Aortic smooth muscle cell (primary cell): ENCODE results near the gene HLA-A. TPM values are rescaled to one million over a fixed set of nuclear protein-coding genes. Genes with fewer than 3 reads are reported as not detected.

ENCODE experiments used
- total RNA-seq: library from RNA; depleted of rRNA; stranded (reverse); fragments of >200 nt; gene quantifications from 2 replicates; pipeline ENCODE4 v1.2.3, GENCODE V29; 2014

Gene HLA-A
- 219 and 530 TPM in 2 replicates for total RNA-seq

DNA sequence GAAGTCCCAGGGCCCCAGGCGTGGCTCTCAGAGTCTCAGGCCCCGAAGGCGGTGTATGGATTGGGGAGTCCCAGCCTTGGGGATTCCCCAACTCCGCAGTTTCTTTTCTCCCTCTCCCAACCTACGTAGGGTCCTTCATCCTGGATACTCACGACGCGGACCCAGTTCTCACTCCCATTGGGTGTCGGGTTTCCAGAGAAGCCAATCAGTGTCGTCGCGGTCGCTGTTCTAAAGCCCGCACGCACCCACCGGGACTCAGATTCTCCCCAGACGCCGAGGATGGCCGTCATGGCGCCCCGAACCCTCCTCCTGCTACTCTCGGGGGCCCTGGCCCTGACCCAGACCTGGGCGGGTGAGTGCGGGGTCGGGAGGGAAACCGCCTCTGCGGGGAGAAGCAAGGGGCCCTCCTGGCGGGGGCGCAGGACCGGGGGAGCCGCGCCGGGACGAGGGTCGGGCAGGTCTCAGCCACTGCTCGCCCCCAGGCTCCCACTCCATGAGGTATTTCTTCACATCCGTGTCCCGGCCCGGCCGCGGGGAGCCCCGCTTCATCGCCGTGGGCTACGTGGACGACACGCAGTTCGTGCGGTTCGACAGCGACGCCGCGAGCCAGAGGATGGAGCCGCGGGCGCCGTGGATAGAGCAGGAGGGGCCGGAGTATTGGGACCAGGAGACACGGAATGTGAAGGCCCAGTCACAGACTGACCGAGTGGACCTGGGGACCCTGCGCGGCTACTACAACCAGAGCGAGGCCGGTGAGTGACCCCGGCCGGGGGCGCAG, at the start of gene HLA-A:
Gene HLA-A (plus strand): TSS at position 258 of the 778 bp plus-strand sequence. CDS start 22 bp downstream, at position 280.

Other genes starting within 250 kb of the HLA-A start
- 40.4 and 41.5 TPM in 2 replicates for gene HLA-F, start 219.1 kb upstream of the HLA-A start, total RNA-seq
- gene HLA-G, start 114.7 kb upstream of the HLA-A start, total RNA-seq: not detected in 2 replicates
- gene POLR1H, start 118.7 kb downstream of the HLA-A start, total RNA-seq: 16.4 and 23.5 TPM in 2 replicates
- 17.0 and 19.8 TPM in 2 replicates for gene PPP1R11, start 124.7 kb downstream of the HLA-A start, total RNA-seq
- not detected in 2 replicates for gene RNF39, start 133.2 kb downstream of the HLA-A start, total RNA-seq
- not detected in 2 replicates for gene TRIM31, start 170.6 kb downstream of the HLA-A start, total RNA-seq
- not detected in 2 replicates for gene TRIM40, start 193.6 kb downstream of the HLA-A start, total RNA-seq
- under 0.01 and 0.13 TPM in 2 replicates for gene TRIM10, start 218.7 kb downstream of the HLA-A start, total RNA-seq
- not detected in 2 replicates for gene TRIM15, start 221.0 kb downstream of the HLA-A start, total RNA-seq